HEK293 (cell line): ENCODE results near the gene DAAM1.

Source experiments
- MYNN ChIP-seq: fragments of 450-650 bp; formaldehyde crosslinking; IDR thresholded peaks from 2 replicates; pipeline ENCODE4 v1.5.1; 2016; ENCODE audit warnings: missing biosample characterization, missing genetic modification characterization, borderline replicate concordance
- ZNF146 ChIP-seq: fragments of 450-650 bp; formaldehyde crosslinking; IDR thresholded peaks from 2 replicates; pipeline ENCODE4 v1.5.1; 2016; ENCODE audit warnings: missing biosample characterization, missing genetic modification characterization
- ZNF223 ChIP-seq: fragments of 450-650 bp; formaldehyde crosslinking; IDR thresholded peaks from 2 replicates; pipeline ENCODE4 v1.5.1; 2016; ENCODE audit warnings: missing biosample characterization, missing genetic modification characterization
- ZNF473 ChIP-seq: fragments of 450-650 bp; formaldehyde crosslinking; IDR thresholded peaks from 2 replicates; pipeline ENCODE4 v1.5.1; 2017; ENCODE audit warnings: missing biosample characterization, missing genetic modification characterization

- no peak for TF ChIP-seq ZNF473 (tag by site-specific recombination)
- TF ChIP-seq MYNN: no peak
- no peak for TF ChIP-seq ZNF223 (tag by site-specific recombination)
- TF ChIP-seq ZNF146 (tag by site-specific recombination): no peak
Measured at GRCh38 chr14:59267046-59267445, 78.6 kb downstream of the DAAM1 start.
